GM23338 (cell line): Measurements from ENCODE around the gene CDKAL1.

Source experiments
- CREB1 ChIP-seq: fragments of 250-450 bp; sonication (Bioruptor Pico); IDR thresholded peaks from 2 replicates; pipeline ENCODE4 v1.5.0; 2020; ENCODE audit warnings: low read depth, mild to moderate bottlenecking, moderate library complexity
- CTCF ChIP-seq, 2 experiments: fragments of 200-600 bp in 1 of 2; sonication (generic) in 1 of 2; conservative IDR thresholded peaks; 2 replicates each; pipeline versions ENCODE4 v1.5.1 to v1.6.1; 2016 to 2017; ENCODE audit warnings: antibody characterized with exemption in 2 of 2, low read depth in 2 of 2, mild to moderate bottlenecking in 2 of 2, moderate library complexity in 1 of 2
- EZH2 ChIP-seq: fragments of 200-600 bp; sonication (generic); IDR thresholded peaks from one replicate; pipeline ENCODE4 v1.8.0; 2017; ENCODE audit warnings: antibody characterized with exemption, mild to moderate bottlenecking, low read depth; ENCODE audit not compliant: unreplicated experiment
- EZH2phosphoT487 ChIP-seq: fragments of 200-600 bp; sonication (generic); IDR thresholded peaks from one replicate; pipeline ENCODE4 v1.8.1; 2018; ENCODE audit warnings: antibody characterized with exemption; ENCODE audit not compliant: unreplicated experiment
- JUNB ChIP-seq: IDR thresholded peaks from one replicate; pipeline ENCODE4 v1.6.1; 2016; ENCODE audit warnings: antibody characterized with exemption; ENCODE audit not compliant: unreplicated experiment
- NANOG ChIP-seq: IDR thresholded peaks from 2 replicates; pipeline ENCODE4 v1.6.1; 2016; ENCODE audit warnings: antibody characterized with exemption, borderline replicate concordance
- POLR2AphosphoS5 ChIP-seq: IDR thresholded peaks from 2 replicates; pipeline ENCODE4 v1.6.1; 2016; ENCODE audit warnings: antibody characterized with exemption, low read depth
- REST ChIP-seq: IDR thresholded peaks from one replicate; pipeline ENCODE4 v1.6.1; 2018; ENCODE audit warnings: antibody characterized with exemption; ENCODE audit not compliant: unreplicated experiment
- STAT1 ChIP-seq: IDR thresholded peaks from one replicate; pipeline ENCODE4 v1.6.1; 2016; ENCODE audit warnings: antibody characterized with exemption; ENCODE audit not compliant: unreplicated experiment
- ZNF331 ChIP-seq: fragments of 250-450 bp; sonication (Bioruptor Pico); IDR thresholded peaks from 2 replicates; pipeline ENCODE4 v1.5.0; 2020; ENCODE audit warnings: low read depth, mild to moderate bottlenecking, moderate library complexity

- TF ChIP-seq EZH2phosphoT487 = no peak
- TF ChIP-seq POLR2AphosphoS5 = no peak
- no peak for TF ChIP-seq EZH2
- no peak for TF ChIP-seq REST
- TF ChIP-seq CREB1 (CRISPR knock-in tag) = no peak
- no peak for TF ChIP-seq CTCF (conservative IDR thresholded peaks at IDR 0.05; ENCODE audit: low read depth in 2 of 2)
- no peak for TF ChIP-seq JUNB
- TF ChIP-seq NANOG = no peak
- TF ChIP-seq ZNF331 = no peak
- no peak for TF ChIP-seq STAT1
Measured at GRCh38 chr6:20800229-20800628, 266.0 kb downstream of the CDKAL1 start.
